Spleen (tissue), 11 donors: ENCODE data around the gene NDUFA13. TPM values are rescaled to one million over a fixed set of nuclear protein-coding genes. Genes with fewer than 3 reads are reported as not detected.
A peak's percentile ranks its signal among the peaks of the same experiment; 100 is the strongest.

Source experiments
- DNase-seq: peaks from one replicate; pipeline ENCODE4 v3.0.0-alpha.2; 2020
- H3K27ac ChIP-seq, 8 donors: fragments of 200-600 bp; sonication (generic) in 7 of 8; 1 replicate in 4 of 8; 2 replicates in 4 of 8; pipeline versions ENCODE4 v1.5.0 to v1.8.0; 2016 to 2021; ENCODE audit warnings: inconsistent platforms in 4 of 8, mild to moderate bottlenecking in 4 of 8, moderate library complexity in 1 of 8
- H3K27me3 ChIP-seq, 7 donors: fragments of 200-600 bp; sonication (generic) in 6 of 7; replicated peaks in 1 of 7; 1 replicate in 4 of 7; 2 replicates in 3 of 7; pipeline versions ENCODE4 v1.5.0 to v1.8.0; 2016 to 2021; ENCODE audit warnings: inconsistent platforms in 3 of 7, mild to moderate bottlenecking in 1 of 7
- H3K36me3 ChIP-seq, 6 donors: fragments of 200-600 bp; sonication (generic) in 5 of 6; 1 replicate in 4 of 6; 2 replicates in 2 of 6; pipeline versions ENCODE4 v1.5.0 to v1.8.0; 2016 to 2021; ENCODE audit warnings: inconsistent platforms in 2 of 6
- H3K4me1 ChIP-seq, 6 donors: fragments of 200-600 bp; sonication (generic) in 5 of 6; 1 replicate in 3 of 6; 2 replicates in 3 of 6; pipeline versions ENCODE4 v1.5.0 to v1.8.0; 2016 to 2021; ENCODE audit warnings: inconsistent platforms in 3 of 6
- H3K4me3 ChIP-seq, 8 donors: fragments of 200-600 bp; sonication (generic) in 7 of 8; 1 replicate in 4 of 8; 2 replicates in 4 of 8; pipeline versions ENCODE4 v1.5.0 to v1.8.0; 2016 to 2021; ENCODE audit warnings: inconsistent platforms in 4 of 8, mild to moderate bottlenecking in 4 of 8, moderate library complexity in 2 of 8
- H3K9me3 ChIP-seq, 8 donors: fragments of 200-600 bp; sonication (generic) in 7 of 8; 1 replicate in 4 of 8; 2 replicates in 4 of 8; pipeline versions ENCODE4 v1.5.0 to v1.8.0; 2016 to 2021; ENCODE audit warnings: inconsistent platforms in 4 of 8
- POLR2A ChIP-seq, 3 donors: fragments of 450-650 bp; IDR thresholded peaks; one replicate each; pipeline ENCODE4 v1.5.1; 2017; ENCODE audit warnings: antibody characterized with exemption in 3 of 3, mild to moderate bottlenecking in 1 of 3
- POLR2AphosphoS5 ChIP-seq, 3 donors: sonication (generic); formaldehyde crosslinking; IDR thresholded peaks; one replicate each; pipeline ENCODE4 v1.5.1; 2017; ENCODE audit warnings: antibody characterized with exemption in 3 of 3
- WGBS, 5 donors: extraction: QIAGEN DNeasy Blood & Tissue Kit in 3 of 5; methylation state at CpG; one replicate each; pipeline versions ENCODE4 v1.1.5 to v1.1.7; 2013 to 2018; 5-methylcytosine and 5-hydroxymethylcytosine counted together
- intact Hi-C: fragments of 100-400 bp; cut with DNase I; formaldehyde crosslinking; loops from one replicate; pipeline ENCODE4 v1.15.0; 2023; ENCODE audit warnings: low total_unique reads
- polyA plus RNA-seq, 3 donors: library from polyadenylated mRNA; stranded (reverse); fragments of 200-250 nt; gene quantifications; one replicate each; pipeline ENCODE4 v1.2.1, GENCODE V29; 2013
- total RNA-seq, 7 donors: library from RNA; depleted of rRNA in 3 of 7; stranded (reverse); fragments of >200 nt in 3 of 7; fragmentation: NEBNext Ultra II Directional in 4 of 7; extraction: Animal tissue kit (Norgen Biotek cat#: 25700) in 4 of 7; gene quantifications; one replicate each; pipeline versions ENCODE4 v1.1.0 to v1.2.1, GENCODE V29; 2016 to 2021
- TF ChIP-seq, protein P1 (sequence below), 11 experiments: fragments of 200-600 bp in 7 of 11; fragments of 450-650 bp in 4 of 11; sonication (generic) in 4 of 11; IDR thresholded peaks in 8 of 11; conservative IDR thresholded peaks in 3 of 11; 1 replicate in 7 of 11; 2 replicates in 4 of 11; pipeline versions ENCODE4 v1.4.0 to v1.8.0; 2016 to 2021; ENCODE audit warnings: antibody characterized with exemption in 11 of 11, inconsistent platforms in 4 of 11, mild to moderate bottlenecking in 1 of 11
- donor health status: healthy with polysubstance abuse.
- donor health status: DM: no; HTN: no; CAD: no; lungs with moderate emphysema.
- donor health status: DM: no; HTN: no; CAD: no.
- donor health status: Bipolar disorder and iron deficiency.
- donor health status: healthy.
- donor health status: DM: no; HTN: no; CAD: no.
- donor health status: DM: yes; HTN: yes; CAD: no.

Gene NDUFA13
- total and polyA plus RNA-seq, 10 donors = 24.0 to 224 (median 197) TPM

DNA sequence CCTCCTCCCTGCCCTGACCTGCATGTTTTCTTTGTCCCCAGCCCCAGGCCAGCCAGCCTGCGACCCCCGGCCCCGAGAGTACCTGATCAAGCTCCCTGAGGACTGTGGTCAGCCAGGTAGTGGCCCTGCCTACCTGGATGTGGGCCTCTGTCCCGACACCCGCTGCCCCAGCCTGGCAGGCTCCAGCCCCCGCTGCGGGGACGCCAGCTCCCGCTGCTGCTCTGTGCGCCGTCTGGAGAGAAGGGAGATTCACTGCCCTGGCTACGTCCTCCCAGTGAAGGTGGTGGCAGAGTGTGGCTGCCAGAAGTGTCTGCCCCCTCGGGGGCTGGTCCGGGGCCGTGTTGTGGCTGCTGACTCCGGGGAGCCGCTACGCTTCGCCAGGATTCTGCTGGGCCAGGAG, 27.6 kb downstream of the NDUFA13 start:
- Histone ChIP-seq H3K9me3 (peaks cover 0 to 7% (median 0%) of the 10 kb centered on the region in 8 donors), H3K27me3 (peaks cover 0 to 97% (median 43%) of the 10 kb centered on the region in 7 donors), H3K36me3 (no peaks in the 10 kb centered on the region), H3K27ac (no peak overlapping the region), H3K4me1 (peaks cover under 1 to 42% (median 22%) of the 10 kb centered on the region in 6 donors), H3K4me3 (no peak overlapping the region)
- 83 to 95% (median 89%) methylated on average over 11 to 19 of the region's 19 CpGs for WGBS, 5 donors
- intact Hi-C loops = no loop called here
- TF ChIP-seq POLR2A (IDR thresholded peaks at IDR 0.05) = no peak
- TF ChIP-seq, protein P1, sequence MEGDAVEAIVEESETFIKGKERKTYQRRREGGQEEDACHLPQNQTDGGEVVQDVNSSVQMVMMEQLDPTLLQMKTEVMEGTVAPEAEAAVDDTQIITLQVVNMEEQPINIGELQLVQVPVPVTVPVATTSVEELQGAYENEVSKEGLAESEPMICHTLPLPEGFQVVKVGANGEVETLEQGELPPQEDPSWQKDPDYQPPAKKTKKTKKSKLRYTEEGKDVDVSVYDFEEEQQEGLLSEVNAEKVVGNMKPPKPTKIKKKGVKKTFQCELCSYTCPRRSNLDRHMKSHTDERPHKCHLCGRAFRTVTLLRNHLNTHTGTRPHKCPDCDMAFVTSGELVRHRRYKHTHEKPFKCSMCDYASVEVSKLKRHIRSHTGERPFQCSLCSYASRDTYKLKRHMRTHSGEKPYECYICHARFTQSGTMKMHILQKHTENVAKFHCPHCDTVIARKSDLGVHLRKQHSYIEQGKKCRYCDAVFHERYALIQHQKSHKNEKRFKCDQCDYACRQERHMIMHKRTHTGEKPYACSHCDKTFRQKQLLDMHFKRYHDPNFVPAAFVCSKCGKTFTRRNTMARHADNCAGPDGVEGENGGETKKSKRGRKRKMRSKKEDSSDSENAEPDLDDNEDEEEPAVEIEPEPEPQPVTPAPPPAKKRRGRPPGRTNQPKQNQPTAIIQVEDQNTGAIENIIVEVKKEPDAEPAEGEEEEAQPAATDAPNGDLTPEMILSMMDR (IDR thresholded peaks at IDR 0.05 in 8 of 11, conservative IDR thresholded peaks at IDR 0.05 in 3 of 11) = no peak
- no peak for TF ChIP-seq POLR2AphosphoS5 (IDR thresholded peaks at IDR 0.05)
- DNase-seq = peak; percentile 66

DNA sequence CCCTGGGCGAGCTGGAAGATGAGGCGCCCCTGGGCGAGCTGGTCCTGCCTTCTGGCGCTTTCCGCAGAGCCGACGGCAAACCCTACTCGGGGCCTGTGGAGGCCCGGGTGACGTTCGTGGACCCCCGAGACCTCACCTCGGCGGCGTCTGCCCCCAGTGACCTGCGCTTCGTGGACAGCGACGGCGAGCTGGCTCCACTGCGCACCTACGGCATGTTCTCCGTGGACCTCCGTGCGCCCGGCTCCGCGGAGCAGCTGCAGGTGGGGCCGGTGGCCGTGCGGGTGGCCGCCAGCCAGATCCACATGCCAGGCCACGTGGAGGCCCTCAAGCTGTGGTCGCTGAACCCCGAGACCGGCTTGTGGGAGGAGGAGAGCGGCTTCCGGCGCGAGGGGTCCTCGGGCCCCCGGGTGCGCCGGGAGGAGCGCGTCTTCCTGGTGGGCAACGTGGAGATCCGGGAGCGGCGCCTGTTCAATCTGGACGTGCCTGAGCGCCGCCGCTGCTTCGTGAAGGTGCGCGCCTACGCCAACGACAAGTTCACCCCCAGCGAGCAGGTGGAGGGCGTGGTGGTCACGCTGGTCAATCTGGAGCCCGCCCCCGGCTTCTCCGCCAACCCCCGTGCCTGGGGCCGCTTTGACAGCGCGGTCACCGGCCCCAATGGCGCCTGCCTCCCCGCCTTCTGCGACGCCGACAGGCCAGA, 28.4 kb downstream of the NDUFA13 start:
- Histone ChIP-seq H3K4me1 (peaks cover 0 to 36% (median 18%) of the 10 kb centered on the region in 6 donors), H3K36me3 (no peaks in the 10 kb centered on the region), H3K9me3 (peaks cover 0 to 7% (median 0%) of the 10 kb centered on the region in 8 donors), H3K27ac (no peak overlapping the region), H3K27me3 (peaks cover 0 to 97% (median 40%) of the 10 kb centered on the region in 7 donors), H3K4me3 (no peak overlapping the region)
- no peak for TF ChIP-seq POLR2A (IDR thresholded peaks at IDR 0.05)
- TF ChIP-seq, protein P1 (IDR thresholded peaks at IDR 0.05 in 8 of 11, conservative IDR thresholded peaks at IDR 0.05 in 3 of 11) = no peak
- TF ChIP-seq POLR2AphosphoS5 (IDR thresholded peaks at IDR 0.05) = no peak
- intact Hi-C loops = no loop called here
- DNase-seq = no peak
- WGBS, 5 donors = 86 to 95% (median 90%) methylated on average over 49 to 75 of the region's 75 CpGs

DNA sequence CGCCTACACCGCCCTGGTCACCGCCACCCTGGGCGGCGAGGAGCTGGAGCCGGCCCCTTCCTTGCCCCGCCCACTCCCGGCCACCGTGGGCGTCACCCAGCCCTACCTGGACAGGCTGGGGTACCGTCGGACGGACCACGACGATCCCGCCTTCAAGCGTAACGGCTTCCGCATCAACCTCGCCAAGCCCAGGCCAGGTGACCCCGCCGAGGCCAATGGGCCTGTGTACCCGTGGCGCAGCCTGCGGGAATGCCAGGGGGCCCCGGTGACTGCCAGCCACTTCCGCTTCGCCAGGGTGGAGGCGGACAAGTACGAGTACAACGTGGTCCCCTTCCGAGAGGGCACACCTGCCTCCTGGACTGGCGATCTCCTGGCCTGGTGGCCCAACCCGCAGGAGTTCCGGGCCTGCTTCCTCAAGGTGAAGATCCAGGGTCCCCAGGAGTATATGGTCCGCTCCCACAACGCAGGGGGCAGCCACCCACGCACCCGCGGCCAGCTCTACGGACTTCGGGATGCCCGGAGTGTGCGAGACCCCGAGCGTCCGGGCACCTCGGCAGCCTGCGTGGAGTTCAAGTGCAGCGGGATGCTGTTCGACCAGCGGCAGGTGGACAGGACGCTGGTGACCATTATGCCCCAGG, 29.0 kb downstream of the NDUFA13 start:
- H3K27me3 ChIP-seq = peaks cover 0 to 97% (median 35%) of the 10 kb centered on the region in 7 donors
- no peak overlapping the region for H3K27ac ChIP-seq
- TF ChIP-seq POLR2AphosphoS5 (IDR thresholded peaks at IDR 0.05) (no peak), POLR2A (IDR thresholded peaks at IDR 0.05) (no peak)
- TF ChIP-seq, protein P1 (IDR thresholded peaks at IDR 0.05 in 8 of 11, conservative IDR thresholded peaks at IDR 0.05 in 3 of 11) = no peak
- peaks cover 0 to 5% (median 0%) of the 10 kb centered on the region in 8 donors for H3K9me3 ChIP-seq
- no peak for DNase-seq
- H3K36me3 ChIP-seq = no peaks in the 10 kb centered on the region
- WGBS, 5 donors = 86 to 93% (median 90%) methylated on average over 18 to 53 of the region's 53 CpGs
- peaks cover 0 to 30% (median 17%) of the 10 kb centered on the region in 6 donors for H3K4me1 ChIP-seq
- no peak overlapping the region for H3K4me3 ChIP-seq
- intact Hi-C loops = no loop called here

DNA sequence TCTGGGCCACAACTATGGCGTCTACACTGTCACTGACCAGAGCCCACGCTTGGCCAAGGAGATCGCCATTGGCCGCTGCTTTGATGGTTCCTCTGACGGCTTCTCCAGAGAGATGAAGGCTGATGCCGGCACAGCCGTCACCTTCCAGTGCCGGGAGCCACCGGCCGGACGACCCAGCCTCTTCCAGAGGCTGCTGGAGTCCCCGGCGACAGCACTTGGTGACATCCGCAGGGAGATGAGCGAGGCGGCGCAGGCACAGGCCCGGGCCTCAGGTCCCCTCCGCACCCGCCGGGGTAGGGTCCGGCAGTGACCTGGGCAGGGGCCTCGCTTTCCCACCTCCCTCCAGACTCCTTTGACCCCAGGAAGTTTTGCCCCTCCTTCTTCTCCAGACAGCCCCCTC, 29.7 kb downstream of the NDUFA13 start:
- intact Hi-C loops = no loop called here
- no peak overlapping the region for H3K27ac ChIP-seq
- no peak for DNase-seq
- TF ChIP-seq POLR2AphosphoS5 (IDR thresholded peaks at IDR 0.05) (no peak), POLR2A (IDR thresholded peaks at IDR 0.05) (no peak)
- TF ChIP-seq, protein P1 (IDR thresholded peaks at IDR 0.05 in 8 of 11, conservative IDR thresholded peaks at IDR 0.05 in 3 of 11) = no peak
- H3K27me3 ChIP-seq = peaks cover 0 to 97% (median 34%) of the 10 kb centered on the region in 7 donors
- H3K4me3 ChIP-seq = no peak overlapping the region
- no peaks in the 10 kb centered on the region for H3K9me3 ChIP-seq
- peaks cover 0 to 24% (median 12%) of the 10 kb centered on the region in 6 donors for H3K4me1 ChIP-seq
- H3K36me3 ChIP-seq = no peaks in the 10 kb centered on the region
- 93 to 96% (median 94%) methylated on average over 15 to 23 of the region's 23 CpGs for WGBS, 5 donors
